A549 treated with Hydrocortisone at 1 μM for 4 hours (cell line): ENCODE data around the gene C1orf185. TPM values are rescaled to one million over a fixed set of nuclear protein-coding genes. Genes with fewer than 3 reads are reported as not detected.

Experiments
- total RNA-seq: library from RNA; stranded (reverse); fragments of 200-300 nt; extraction: Qiagen RNA extraction; gene quantifications from 5 replicates; pipeline ENCODE4 v1.2.3, GENCODE V29; 2022

Gene C1orf185
- not detected in 5 replicates for total RNA-seq

DNA sequence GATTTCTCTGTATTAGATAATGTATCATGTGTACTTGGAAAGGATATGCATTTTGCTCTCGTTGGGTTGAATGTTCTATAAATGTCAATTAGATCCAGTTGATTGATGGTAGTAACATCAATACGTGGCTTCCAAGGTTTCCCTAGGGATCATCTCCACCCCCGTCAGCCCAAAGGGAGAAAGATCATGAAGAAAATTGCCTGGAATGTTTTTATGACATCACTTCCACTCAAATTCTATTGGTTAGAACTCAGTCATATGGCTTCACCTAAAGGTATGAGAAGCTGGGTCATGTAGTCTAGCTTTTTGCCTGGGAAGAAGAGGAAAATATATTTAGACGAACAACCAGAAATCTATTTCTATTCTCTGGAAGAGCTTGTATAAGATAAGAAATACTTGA, at the start of gene C1orf185:
TSS of gene C1orf185 (plus strand) at position 253 of the 400 bp plus-strand sequence. CDS start at position 259, 6 bp downstream.

Other genes starting within 250 kb of the C1orf185 start
- gene FAF1, start 142.0 kb upstream of the C1orf185 start, total RNA-seq, result 36.0 to 44.2 TPM (median 37.3 TPM) in 5 replicates
- 10.3 to 11.1 TPM (median 10.4 TPM) in 5 replicates for gene CDKN2C, start 132.0 kb upstream of the C1orf185 start, total RNA-seq
- 22.4 to 32.3 TPM (median 27.1 TPM) in 5 replicates for gene RNF11, start 134.0 kb downstream of the C1orf185 start, total RNA-seq
- 1.4 to 2.7 TPM (median 1.7 TPM) in 5 replicates for gene TTC39A, start 228.3 kb downstream of the C1orf185 start, total RNA-seq